PC-3 (cell line): ENCODE data around the gene PLPP1.

ENCODE experiments used
- CTCF ChIP-seq: fragments of 300-600 bp; sonication (generic); conservative IDR thresholded peaks from 2 replicates; pipeline ENCODE4 v1.5.1; 2017; ENCODE audit warnings: antibody characterized with exemption, low read depth, mild to moderate bottlenecking, low read length
- EZH2 ChIP-seq: fragments of 300-600 bp; sonication (generic); IDR thresholded peaks from one replicate; pipeline ENCODE4 v1.6.1; 2017; ENCODE audit warnings: antibody characterized with exemption, mild to moderate bottlenecking, low read length; ENCODE audit not compliant: unreplicated experiment
- EZH2phosphoT487 ChIP-seq: fragments of 300-600 bp; sonication (generic); IDR thresholded peaks from 2 replicates; pipeline ENCODE4 v1.6.1; 2018; ENCODE audit warnings: mild to moderate bottlenecking, antibody characterized with exemption, low read length, borderline replicate concordance

GRCh38 chr5:55557123-55557522, 22.4 kb upstream of the PLPP1 start:
- TF ChIP-seq CTCF (no peak), EZH2 (no peak), EZH2phosphoT487 (no peak)
